Stimulated activated CD8-positive, alpha-beta memory T cell treated with anti-CD3 and anti-CD28 coated beads, Interleukin-12 subunit alpha, Interleukin-12 subunit beta, amount 100 ng/mL, for 1 hour (primary cell): ENCODE results near the gene TANGO6.
A peak's percentile ranks its signal among the peaks of the same experiment; 100 is the strongest.
"Not testable (repeated sequence)": the region's sequence is repeated elsewhere in the genome, so short reads cannot be mapped to it uniquely, and the experiment has no call there.

ENCODE experiments used
- DNase-seq: peaks from one replicate; pipeline ENCODE4 v3.0.0-alpha.2; 2020; ENCODE audit warnings: low read depth

Gene TANGO6

GRCh38 chr16:68843482-68844210, at the start of gene TANGO6:
TANGO6 (plus strand) TSS chr16:68843531; CDS start chr16:68843618, 87 bp downstream.
- DNase-seq: peak; percentile 83

GRCh38 chr16:68798398-68798797, 44.9 kb upstream of the TANGO6 start:
- DNase-seq: no peak

DNA sequence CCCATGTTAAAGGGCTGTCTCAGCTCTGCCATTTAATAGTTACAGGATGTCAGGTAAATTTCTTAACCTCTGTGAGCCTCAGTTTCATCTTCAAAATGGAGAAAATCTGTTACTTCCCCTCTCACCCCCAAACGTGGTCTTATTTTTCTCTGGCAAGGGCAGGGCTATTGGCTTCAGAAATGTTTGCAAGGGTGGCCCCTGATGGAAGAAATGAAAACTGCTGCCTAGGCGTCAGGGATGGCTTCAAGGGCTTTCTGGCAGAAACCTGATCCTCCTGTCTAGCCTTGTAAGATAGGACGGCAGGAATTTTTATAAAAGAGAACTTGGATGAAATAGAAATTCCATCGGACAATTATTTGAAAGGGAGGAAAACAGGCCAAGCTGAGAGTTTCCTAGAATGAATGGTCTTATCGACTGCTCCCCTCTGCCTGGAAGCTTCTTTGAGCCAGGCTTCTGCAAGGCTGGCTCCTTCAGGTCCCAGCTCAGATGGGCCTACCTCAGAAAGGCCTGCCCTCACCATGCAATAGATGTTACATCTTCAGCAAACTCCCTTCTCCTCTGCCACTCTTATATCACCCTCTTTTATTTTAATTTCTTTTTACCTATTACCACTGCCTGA, 43.0 kb upstream of the TANGO6 start:
- DNase-seq: peak; percentile 15

DNA sequence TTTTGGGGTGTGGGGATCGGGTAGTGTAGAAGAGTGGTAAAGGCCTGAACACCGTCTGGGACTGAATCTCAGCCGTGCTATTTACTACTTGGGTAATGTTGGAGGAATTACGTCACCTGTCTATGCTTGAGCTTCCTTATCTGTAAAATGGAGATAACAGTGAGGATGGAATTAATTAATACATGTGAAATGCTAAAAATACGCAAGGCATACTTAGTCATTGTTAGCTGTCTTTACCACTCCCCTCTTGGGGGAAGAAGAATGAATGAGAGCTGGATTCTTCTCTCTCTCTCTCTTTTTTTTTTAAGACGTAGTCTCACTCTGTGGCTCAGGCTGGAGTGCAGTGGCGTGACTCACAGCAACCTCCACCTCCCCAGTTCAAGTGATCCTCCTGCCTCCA, 41.1 kb upstream of the TANGO6 start:
- no peak for DNase-seq

- no peak for DNase-seq
These were observed 36.9 kb upstream of the TANGO6 start for GRCh38 chr16:68806422-68806821.

DNA sequence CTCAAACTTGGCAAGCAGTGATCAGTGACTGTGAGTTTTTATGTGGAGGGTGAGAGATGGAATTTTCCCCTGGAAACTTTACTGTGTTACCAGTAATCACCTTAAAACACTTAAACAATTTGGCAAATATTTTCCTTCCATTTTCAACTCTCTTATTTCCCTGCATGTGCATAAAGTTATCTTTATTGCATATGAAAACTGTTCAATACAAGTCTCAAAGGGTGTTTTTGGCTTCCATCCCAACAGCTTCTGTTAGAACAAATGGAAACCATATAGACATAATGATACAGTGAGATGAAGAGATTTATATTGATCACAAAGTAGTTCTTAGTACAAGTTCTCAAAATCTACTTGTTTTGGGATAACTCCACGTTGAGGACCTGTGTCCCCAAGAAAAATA, 36.4 kb upstream of the TANGO6 start:
- DNase-seq: no peak

GRCh38 chr16:68814516-68814915, 28.8 kb upstream of the TANGO6 start:
- DNase-seq: no peak

DNA sequence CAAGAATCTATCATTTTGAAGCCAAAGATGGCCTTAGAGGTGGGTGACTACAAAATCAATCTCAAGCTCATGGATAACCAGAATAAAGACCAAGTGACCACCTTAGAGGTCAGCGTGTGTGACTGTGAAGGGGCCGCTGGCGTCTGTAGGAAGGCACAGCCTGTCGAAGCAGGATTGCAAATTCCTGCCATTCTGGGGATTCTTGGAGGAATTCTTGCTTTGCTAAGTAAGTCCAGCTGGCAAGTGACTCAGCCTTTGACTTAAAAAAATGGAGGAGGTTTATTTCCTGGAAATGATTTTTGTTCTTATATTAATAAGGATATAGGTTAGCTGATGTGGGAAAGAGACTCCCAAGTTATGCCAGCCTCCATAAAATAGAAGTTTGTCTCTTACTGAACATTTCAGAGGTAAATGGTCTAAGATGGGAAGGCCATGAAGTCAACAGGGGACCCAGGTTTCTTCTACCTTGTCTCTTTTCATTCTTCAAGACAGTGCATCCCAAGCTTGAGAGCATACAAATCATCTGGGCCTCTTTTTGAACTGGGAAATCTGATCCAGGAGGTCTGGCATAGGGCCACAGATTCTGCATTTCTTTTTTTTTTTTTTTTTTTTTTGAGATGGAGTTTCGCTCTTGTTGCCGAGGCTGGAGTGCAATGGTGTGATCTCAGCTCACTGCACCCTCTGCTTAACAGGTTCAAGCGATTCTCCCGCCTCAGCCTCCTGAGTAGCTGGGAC, 19.8 kb upstream of the TANGO6 start:
- no peak for DNase-seq

- no peak for DNase-seq
These were observed 17.9 kb upstream of the TANGO6 start for GRCh38 chr16:68825427-68825826.

GRCh38 chr16:68826652-68827051, 16.7 kb upstream of the TANGO6 start:
- DNase-seq: no peak

GRCh38 chr16:68833251-68833650, 10.1 kb upstream of the TANGO6 start:
- no peak for DNase-seq

DNA sequence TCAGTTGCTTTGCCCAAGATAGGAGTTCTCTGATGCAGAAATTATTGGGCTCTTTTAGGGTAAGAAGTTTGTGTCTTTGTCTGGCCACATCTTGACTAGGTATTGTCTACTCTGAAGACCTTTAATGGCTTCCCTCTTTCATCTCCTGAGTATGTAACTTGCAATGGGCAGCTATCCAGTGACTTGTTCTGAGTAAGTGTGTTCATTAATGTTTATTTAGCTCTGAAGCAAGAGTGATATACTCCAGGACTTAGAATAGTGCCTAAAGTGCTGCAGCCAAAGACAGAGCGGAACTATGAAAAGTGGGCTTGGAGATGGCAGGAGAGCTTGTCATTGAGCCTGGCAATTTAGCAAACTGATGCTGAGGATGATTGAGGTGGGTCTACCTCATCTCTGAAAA, 8.8 kb upstream of the TANGO6 start:
- DNase-seq: no peak

- no peak for DNase-seq
These were observed 7.4 kb upstream of the TANGO6 start for GRCh38 chr16:68835970-68836369.

DNA sequence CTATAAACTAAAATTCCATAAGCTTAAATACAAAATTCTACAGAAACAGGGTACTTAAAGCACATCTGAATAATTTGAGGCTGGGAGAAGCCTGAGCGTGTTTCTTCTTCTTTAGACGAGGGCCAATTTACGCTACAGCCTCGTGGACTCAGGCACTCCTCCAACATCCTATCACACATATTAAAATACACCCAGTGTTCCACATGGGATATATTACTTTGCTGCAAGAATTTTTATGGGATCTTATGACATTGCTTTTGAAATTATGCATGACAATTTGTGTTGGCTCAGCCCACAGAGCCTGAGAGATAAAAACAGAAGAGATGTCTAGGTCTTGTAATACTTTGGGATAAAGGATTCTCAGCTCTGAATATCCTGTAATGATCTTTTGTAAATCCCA, 3.5 kb upstream of the TANGO6 start:
- DNase-seq: no peak

- DNase-seq: not testable (repeated sequence)
These were observed 308 bp upstream of the TANGO6 start for GRCh38 chr16:68842964-68843481.

DNA sequence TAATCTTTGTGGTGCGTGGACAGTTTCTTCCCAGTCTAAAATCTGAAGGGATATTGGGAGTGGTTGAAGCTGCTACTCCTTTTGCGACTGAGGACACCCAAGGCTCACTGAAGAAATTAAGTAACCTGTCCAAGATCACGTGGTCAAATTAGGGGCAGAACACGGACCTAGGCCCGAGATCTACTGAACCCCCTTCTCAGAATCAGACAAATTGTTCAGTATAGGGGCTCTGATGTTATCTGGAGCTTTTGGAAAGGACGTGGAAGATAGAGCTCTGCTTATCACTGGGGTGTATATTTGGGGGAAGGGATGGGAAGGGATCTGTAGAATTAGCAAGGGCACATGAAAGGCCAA, 857 bp downstream of the TANGO6 start:
- no peak for DNase-seq

- no peak for DNase-seq
These were observed 5.5 kb downstream of the TANGO6 start for GRCh38 chr16:68848786-68849185.

DNA sequence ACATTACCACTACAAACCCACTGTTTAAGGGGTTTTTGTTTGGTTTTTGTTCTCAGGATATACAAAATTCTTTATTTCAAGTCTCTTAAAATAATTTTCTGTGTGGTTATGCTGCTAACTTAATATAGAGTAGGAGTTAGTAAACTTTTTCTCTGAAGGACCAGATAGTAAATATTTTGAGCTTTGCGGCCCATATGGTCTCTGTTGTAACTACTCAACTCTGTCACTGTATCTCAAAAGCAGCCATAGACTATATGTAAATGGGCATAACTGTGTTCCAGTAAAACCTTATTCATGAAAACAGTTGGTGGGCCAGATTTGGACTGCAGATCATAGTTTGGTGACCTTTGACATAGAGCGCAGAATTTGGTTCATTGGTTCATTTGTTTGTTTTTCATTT, 7.2 kb downstream of the TANGO6 start:
- no peak for DNase-seq

DNA sequence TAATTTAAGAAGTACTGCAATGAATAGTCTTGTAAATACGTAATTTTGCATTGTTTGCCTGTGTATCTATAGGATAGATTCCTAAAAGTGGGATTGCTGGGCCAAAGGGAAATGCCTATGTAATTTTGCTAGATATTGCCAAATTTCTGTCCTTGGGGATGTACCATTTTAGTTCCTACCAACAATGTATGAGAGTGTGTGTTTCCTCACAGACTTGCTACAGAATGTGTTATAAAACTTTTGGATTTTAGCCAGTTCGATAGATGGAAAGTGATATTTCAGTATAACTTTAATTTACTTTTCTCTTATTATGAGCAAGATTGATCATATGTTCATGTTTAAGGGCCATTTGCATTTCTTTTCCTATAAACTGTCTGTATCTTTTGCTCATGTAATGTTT, 8.3 kb downstream of the TANGO6 start:
- DNase-seq: no peak

DNA sequence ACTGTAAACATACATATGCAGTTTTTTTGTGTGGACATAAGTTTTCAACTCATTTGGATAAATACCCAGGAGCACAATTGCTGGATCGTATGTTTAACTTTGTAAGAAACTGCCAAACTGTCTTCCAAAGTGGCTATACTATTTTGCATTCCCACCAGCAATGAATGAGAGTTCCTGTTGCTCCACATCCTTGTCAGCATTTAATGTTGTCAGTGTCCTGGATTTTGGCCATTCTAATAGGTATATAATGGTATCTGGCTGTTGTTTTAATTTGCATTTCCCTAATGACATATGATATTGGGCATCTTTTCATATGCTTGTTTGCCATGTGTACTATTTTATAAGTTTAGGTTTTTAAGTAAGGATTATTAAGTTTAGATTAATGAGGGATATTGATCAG, 14.1 kb downstream of the TANGO6 start:
- DNase-seq: no peak

GRCh38 chr16:68859828-68860227, 16.5 kb downstream of the TANGO6 start:
- DNase-seq: no peak

GRCh38 chr16:68860978-68861892, 17.9 kb downstream of the TANGO6 start:
- no peak for DNase-seq
